PC-9 (cell line): ENCODE data around the gene ST6GALNAC1. TPM values are rescaled to one million over a fixed set of nuclear protein-coding genes. Genes with fewer than 3 reads are reported as not detected.

ENCODE experiments used
- BruUV-seq: library from RNA; stranded (reverse); fragments of 400-500 nt; replicated peaks from 2 replicates; lab custom pipeline; 2021; lab: Mats Ljungman, UMichigan
- CTCF ChIA-PET: fragments of 300-600 bp; sonication (Branson Sonifier 250); formaldehyde crosslinking; loops from one replicate; lab custom pipeline; 2022; ENCODE audit warnings: antibody characterized with exemption; lab: Charles Lee
- POLR2A ChIA-PET: fragments of 300-600 bp; sonication (Branson Sonifier 250); formaldehyde crosslinking; loops from one replicate; lab custom pipeline; 2022; ENCODE audit warnings: antibody characterized with exemption; ENCODE audit not compliant: unreplicated experiment; lab: Charles Lee
- DNase-seq, 2 experiments: peaks; one replicate each; pipeline versions ENCODE4 v3.0.0 to v3.0.0-alpha.2; 2015 to 2022; ENCODE audit warnings: mixed read lengths in 1 of 2
- H2AFZ ChIP-seq: fragments of 200-600 bp; sonication (generic); 2 replicates; pipeline ENCODE4 v1.8.1; 2017; ENCODE audit warnings: antibody characterized with exemption
- H3F3A ChIP-seq: fragments of 200-600 bp; sonication (generic); 2 replicates; pipeline ENCODE4 v1.8.1; 2017; ENCODE audit warnings: antibody characterized with exemption, mild to moderate bottlenecking, low read depth; ENCODE audit not compliant: insufficient read depth
- H3K27ac ChIP-seq: fragments of 200-600 bp; sonication (generic); 2 replicates; pipeline ENCODE4 v1.6.1; 2016; ENCODE audit warnings: mixed run types
- H3K27me3 ChIP-seq: fragments of 200-600 bp; sonication (generic); 2 replicates; pipeline ENCODE4 v1.6.1; 2016; ENCODE audit warnings: low read depth, mixed run types; ENCODE audit not compliant: insufficient read depth
- H3K36me3 ChIP-seq: fragments of 200-600 bp; sonication (generic); 2 replicates; pipeline ENCODE4 v1.6.1; 2016; ENCODE audit warnings: low read depth, mixed run types
- H3K4me1 ChIP-seq: fragments of 200-600 bp; sonication (generic); replicated peaks from 2 replicates; pipeline ENCODE4 v1.6.1; 2016; ENCODE audit warnings: mixed run types; ENCODE audit not compliant: insufficient read depth
- H3K4me2 ChIP-seq: fragments of 200-600 bp; sonication (generic); 2 replicates; pipeline ENCODE4 v1.6.1; 2017; ENCODE audit warnings: mixed run types
- H3K4me3 ChIP-seq: fragments of 200-600 bp; sonication (generic); 2 replicates; pipeline ENCODE4 v1.6.1; 2016; ENCODE audit warnings: mixed run types
- H3K79me2 ChIP-seq: fragments of 200-600 bp; sonication (generic); 2 replicates; pipeline ENCODE4 v1.6.1; 2017; ENCODE audit warnings: low read depth, mixed run types
- H3K9me2 ChIP-seq: fragments of 200-600 bp; sonication (generic); 2 replicates; pipeline ENCODE4 v1.8.1; 2017; ENCODE audit warnings: mild to moderate bottlenecking; ENCODE audit not compliant: insufficient read depth
- H3K9me3 ChIP-seq: fragments of 200-600 bp; sonication (generic); 2 replicates; pipeline ENCODE4 v1.8.1; 2016; ENCODE audit warnings: low read depth; ENCODE audit not compliant: insufficient read depth
- H4K20me1 ChIP-seq: fragments of 200-600 bp; sonication (generic); 2 replicates; pipeline ENCODE4 v1.8.1; 2017; ENCODE audit not compliant: insufficient read depth
- CTCF ChIP-seq: fragments of 200-600 bp; sonication (generic); conservative IDR thresholded peaks from 2 replicates; pipeline ENCODE4 v1.6.1; 2017; ENCODE audit warnings: mixed run types, antibody characterized with exemption, mild to moderate bottlenecking, moderate library complexity
- EZH2 ChIP-seq: fragments of 200-600 bp; sonication (generic); IDR thresholded peaks from 2 replicates; pipeline ENCODE4 v1.8.0; 2017; ENCODE audit warnings: antibody characterized with exemption, low read depth
- intact Hi-C: fragments of 100-400 bp; cut with micrococcal nuclease; formaldehyde crosslinking; loops from one replicate; pipeline ENCODE4 v1.10.0; 2022; ENCODE audit not compliant: unreplicated experiment
- total RNA-seq: library from RNA; stranded (reverse); gene quantifications from 2 replicates; pipeline ENCODE4 v1.2.3, GENCODE V29; 2021

The ST6GALNAC1 gene
- total RNA-seq, 1 experiment from 2014 or later: 0.76 TPM

- no peak overlapping the region for H2AFZ ChIP-seq
These were observed 65.7 kb downstream of the ST6GALNAC1 start for GRCh38 chr17:76577876-76578275.

GRCh38 chr17:76576189-76576588, 67.4 kb downstream of the ST6GALNAC1 start:
- no peaks in the 10 kb centered on the region for H3K79me2 ChIP-seq
- TF ChIP-seq CTCF (no peak), EZH2 (no peak)
- H3K4me3 ChIP-seq: no peak overlapping the region
- no peaks in the 10 kb centered on the region for H3F3A ChIP-seq
- no peaks in the 10 kb centered on the region for H4K20me1 ChIP-seq
- DNase-seq: no peak
- H3K9me3 ChIP-seq: no peaks in the 10 kb centered on the region
- intact Hi-C loops: no loop called here
- no peak overlapping the region for H3K27ac ChIP-seq
- CTCF ChIA-PET: interaction anchor here (1.6 kb wide), 1 partner anchor 48 kb away, joined by 3 read pairs; no protein-coding TSS in a partner anchor
- no peak overlapping the region for H3K4me2 ChIP-seq
- H3K9me2 ChIP-seq: no peaks in the 10 kb centered on the region
- H3K27me3 ChIP-seq: no peaks in the 10 kb centered on the region
- no peak overlapping the region for H2AFZ ChIP-seq
- H3K4me1 ChIP-seq: no peaks in the 10 kb centered on the region
- no TSS peak for BruUV-seq
- H3K36me3 ChIP-seq: no peaks in the 10 kb centered on the region
- POLR2A ChIA-PET: interaction anchor here (0.6 kb wide), 1 partner anchor 95 kb away, joined by 4 read pairs; no protein-coding TSS in a partner anchor

More at GRCh38 chr17:76577876-76578275, 65.7 kb downstream of the ST6GALNAC1 start:
- intact Hi-C loops: no loop called here
- BruUV-seq: no TSS peak
- no peaks in the 10 kb centered on the region for H3K79me2 ChIP-seq
- CTCF ChIA-PET: no interaction called here
- DNase-seq: no peak
- no peaks in the 10 kb centered on the region for H3K27me3 ChIP-seq
- H4K20me1 ChIP-seq: no peaks in the 10 kb centered on the region
- no peaks in the 10 kb centered on the region for H3K36me3 ChIP-seq
- H3K4me2 ChIP-seq: no peak overlapping the region
- POLR2A ChIA-PET: no interaction called here
- H3K27ac ChIP-seq: no peak overlapping the region
- H3K4me3 ChIP-seq: no peak overlapping the region
- no peaks in the 10 kb centered on the region for H3K4me1 ChIP-seq
- TF ChIP-seq CTCF (no peak), EZH2 (no peak)
- no peaks in the 10 kb centered on the region for H3F3A ChIP-seq
- no peaks in the 10 kb centered on the region for H3K9me2 ChIP-seq
- H3K9me3 ChIP-seq: no peaks in the 10 kb centered on the region

- POLR2A ChIA-PET: no interaction called here
- TF ChIP-seq CTCF (no peak), EZH2 (no peak)
These were observed 68.0 kb downstream of the ST6GALNAC1 start for GRCh38 chr17:76575570-76575969.

More at GRCh38 chr17:76575570-76575969, 68.0 kb downstream of the ST6GALNAC1 start:
- H3K4me1 ChIP-seq: no peaks in the 10 kb centered on the region
- no TSS peak for BruUV-seq
- no peaks in the 10 kb centered on the region for H3K27me3 ChIP-seq
- no peaks in the 10 kb centered on the region for H3K36me3 ChIP-seq
- H3K79me2 ChIP-seq: no peaks in the 10 kb centered on the region
- no peak overlapping the region for H3K4me3 ChIP-seq
- intact Hi-C loops: no loop called here
- no peaks in the 10 kb centered on the region for H3F3A ChIP-seq
- no peak overlapping the region for H3K4me2 ChIP-seq
- no peaks in the 10 kb centered on the region for H4K20me1 ChIP-seq
- H3K27ac ChIP-seq: no peak overlapping the region
- H2AFZ ChIP-seq: no peak overlapping the region
- CTCF ChIA-PET: interaction anchor here (0.6 to 1.6 kb wide), 2 partner anchors 23 to 49 kb away, joined by 3 read pairs; no protein-coding TSS in a partner anchor
- H3K9me3 ChIP-seq: no peaks in the 10 kb centered on the region
- no peaks in the 10 kb centered on the region for H3K9me2 ChIP-seq
- no peak for DNase-seq

Other genes with a start within 250 kb of the ST6GALNAC1 start
- gene UBE2O, start 190.6 kb downstream of the ST6GALNAC1 start, total RNA-seq: 27.4 and 28.0 TPM in 2 replicates
- gene AANAT, start 176.2 kb downstream of the ST6GALNAC1 start, total RNA-seq: 0.65 TPM in 1 of 2 replicates, not detected in the other
- gene RHBDF2, start 142.3 kb downstream of the ST6GALNAC1 start, total RNA-seq: 39.6 and 51.6 TPM in 2 replicates
- 0.93 and 1.1 TPM in 2 replicates for gene CYGB, start 106.0 kb downstream of the ST6GALNAC1 start, total RNA-seq
- 2.6 and 2.7 TPM in 2 replicates for gene PRCD, start 103.7 kb downstream of the ST6GALNAC1 start, total RNA-seq
- 15.5 and 18.7 TPM in 2 replicates for gene ST6GALNAC2, start 57.9 kb downstream of the ST6GALNAC1 start, total RNA-seq
- 5.5 and 8.9 TPM in 2 replicates for gene MXRA7, start 67.2 kb upstream of the ST6GALNAC1 start, total RNA-seq
- gene JMJD6, start 82.8 kb upstream of the ST6GALNAC1 start, total RNA-seq: 19.4 and 25.2 TPM in 2 replicates
- gene METTL23, start 83.1 kb upstream of the ST6GALNAC1 start, total RNA-seq: 31.7 and 40.5 TPM in 2 replicates
- 186 and 187 TPM in 2 replicates for gene SRSF2, start 93.6 kb upstream of the ST6GALNAC1 start, total RNA-seq
- 43.8 and 47.3 TPM in 2 replicates for gene MFSD11, start 94.4 kb upstream of the ST6GALNAC1 start, total RNA-seq
- 13.9 and 14.3 TPM in 2 replicates for gene MGAT5B, start 224.6 kb upstream of the ST6GALNAC1 start, total RNA-seq